HG02970 (cell line): ENCODE results near the gene DSCAML1.
"Not testable (repeated sequence)": the region's sequence is repeated elsewhere in the genome, so short reads cannot be mapped to it uniquely, and the experiment has no call there.

Source experiments
- ATAC-seq: cut with Tn5 transposase; IDR thresholded peaks from one replicate; pipeline ENCODE4 v1.9.1; 2021; ENCODE audit warnings: mild to moderate bottlenecking, moderate library complexity, moderate number of reproducible peaks; ENCODE audit not compliant: unreplicated experiment, low FRiP score

DSCAML1 gene

GRCh38 chr11:117766026-117766425 is 31.0 kb downstream of the DSCAML1 start:
- no peak for ATAC-seq

GRCh38 chr11:117765068-117765467 is 31.9 kb downstream of the DSCAML1 start:
- no peak for ATAC-seq

- ATAC-seq, result not testable (repeated sequence)
Observed at GRCh38 chr11:117763465-117763864, 33.6 kb downstream of the DSCAML1 start.

GRCh38 chr11:117761993-117762392 is 35.0 kb downstream of the DSCAML1 start:
- no peak for ATAC-seq

- no peak for ATAC-seq
Observed at GRCh38 chr11:117759305-117759704, 37.7 kb downstream of the DSCAML1 start.

- no peak for ATAC-seq
Observed at GRCh38 chr11:117754030-117754429, 43.0 kb downstream of the DSCAML1 start.

- no peak for ATAC-seq
Observed at GRCh38 chr11:117752721-117753237, 44.2 kb downstream of the DSCAML1 start.

- no peak for ATAC-seq
Observed at GRCh38 chr11:117752071-117752470, 44.9 kb downstream of the DSCAML1 start.

- no peak for ATAC-seq
Observed at GRCh38 chr11:117750916-117751662, 45.9 kb downstream of the DSCAML1 start.

GRCh38 chr11:117750357-117750756 is 46.7 kb downstream of the DSCAML1 start:
- no peak for ATAC-seq

- no peak for ATAC-seq
Observed at GRCh38 chr11:117749541-117749910, 47.5 kb downstream of the DSCAML1 start.

- no peak for ATAC-seq
Observed at GRCh38 chr11:117748771-117749540, 48.1 kb downstream of the DSCAML1 start.

GRCh38 chr11:117747892-117748291 is 49.1 kb downstream of the DSCAML1 start:
- ATAC-seq, result no peak

GRCh38 chr11:117745346-117745745 is 51.7 kb downstream of the DSCAML1 start:
- no peak for ATAC-seq

GRCh38 chr11:117744471-117745150 is 52.4 kb downstream of the DSCAML1 start:
- ATAC-seq, result no peak

GRCh38 chr11:117743121-117743815 is 53.7 kb downstream of the DSCAML1 start:
- no peak for ATAC-seq

- no peak for ATAC-seq
Observed at GRCh38 chr11:117738246-117738957, 58.6 kb downstream of the DSCAML1 start.

- ATAC-seq, result no peak
Observed at GRCh38 chr11:117735350-117735977, 61.6 kb downstream of the DSCAML1 start.

- no peak for ATAC-seq
Observed at GRCh38 chr11:117734601-117735024, 62.4 kb downstream of the DSCAML1 start.
